ENCODE data around the gene PLEKHG3.

DNA sequence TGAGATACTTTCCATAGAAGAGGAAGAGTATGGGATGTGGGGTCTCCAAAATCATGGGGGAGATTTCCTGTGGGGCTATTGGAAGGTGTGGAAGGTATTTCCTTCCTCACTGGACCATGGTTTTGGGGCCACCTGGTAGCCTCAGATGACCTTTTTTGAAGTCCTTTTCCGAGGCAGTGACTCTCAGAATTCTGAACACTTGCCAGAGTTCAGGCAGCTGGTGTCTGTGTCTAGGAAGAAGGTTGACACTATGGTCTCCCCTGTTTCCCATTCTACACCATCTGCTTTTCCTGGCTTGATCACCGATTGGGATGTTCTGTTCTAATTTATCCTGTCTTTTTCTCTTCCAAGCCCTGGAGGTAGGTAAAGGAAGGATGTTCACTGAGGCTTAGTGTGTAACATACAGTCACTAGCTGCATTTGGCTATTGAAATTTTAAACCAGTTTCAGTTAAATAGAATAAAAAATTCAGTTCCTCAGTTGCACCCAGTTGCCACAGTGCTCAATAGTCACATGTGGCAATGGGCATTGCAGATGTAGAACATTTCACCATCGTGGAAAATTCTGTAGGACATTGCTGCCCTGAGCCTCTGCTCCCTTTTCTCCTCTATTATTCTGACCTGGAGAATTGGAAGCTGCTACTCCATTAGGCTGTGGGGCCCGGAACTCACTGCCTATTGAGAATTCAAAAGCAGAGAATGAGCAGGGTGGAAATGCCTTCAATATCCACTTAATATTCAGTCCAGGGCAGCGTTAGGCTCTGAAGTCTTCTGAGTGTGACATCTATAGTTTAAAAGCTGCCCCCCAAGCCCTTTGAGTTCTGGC, 11.0 kb upstream of the PLEKHG3 start:
- TF ChIP-seq, protein P1, sequence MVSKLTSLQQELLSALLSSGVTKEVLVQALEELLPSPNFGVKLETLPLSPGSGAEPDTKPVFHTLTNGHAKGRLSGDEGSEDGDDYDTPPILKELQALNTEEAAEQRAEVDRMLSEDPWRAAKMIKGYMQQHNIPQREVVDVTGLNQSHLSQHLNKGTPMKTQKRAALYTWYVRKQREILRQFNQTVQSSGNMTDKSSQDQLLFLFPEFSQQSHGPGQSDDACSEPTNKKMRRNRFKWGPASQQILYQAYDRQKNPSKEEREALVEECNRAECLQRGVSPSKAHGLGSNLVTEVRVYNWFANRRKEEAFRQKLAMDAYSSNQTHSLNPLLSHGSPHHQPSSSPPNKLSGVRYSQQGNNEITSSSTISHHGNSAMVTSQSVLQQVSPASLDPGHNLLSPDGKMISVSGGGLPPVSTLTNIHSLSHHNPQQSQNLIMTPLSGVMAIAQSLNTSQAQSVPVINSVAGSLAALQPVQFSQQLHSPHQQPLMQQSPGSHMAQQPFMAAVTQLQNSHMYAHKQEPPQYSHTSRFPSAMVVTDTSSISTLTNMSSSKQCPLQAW (CRISPR knock-in tag; IDR thresholded peaks at IDR 0.05) = no peak
- TF ChIP-seq TAF15 (IDR thresholded peaks at IDR 0.05; ENCODE audit: low read depth, low read length, poor library complexity, severe bottlenecking) (no peak), POLR2A (IDR thresholded peaks at IDR 0.05; ENCODE audit: insufficient read depth in 1 of 2, low read depth in 2 of 2, low read length in 2 of 2) (no peak), HIVEP1 (CRISPR knock-in tag; IDR thresholded peaks at IDR 0.05) (no peak), KLF16 (CRISPR knock-in tag; IDR thresholded peaks at IDR 0.05) (no peak), EP300 (IDR thresholded peaks at IDR 0.05; ENCODE audit: low read depth in 2 of 2, low read length in 2 of 2) (no peak), EP300 (CRISPR knock-in tag; IDR thresholded peaks at IDR 0.05; ENCODE audit: borderline replicate concordance) (no peak), ZBTB7B (CRISPR knock-in tag; IDR thresholded peaks at IDR 0.05) (no peak), PHF8 (CRISPR knock-in tag; IDR thresholded peaks at IDR 0.05) (no peak), POLR2AphosphoS5 (IDR thresholded peaks at IDR 0.05; ENCODE audit: low read depth, low read length) (no peak), KDM5B (CRISPR knock-in tag; IDR thresholded peaks at IDR 0.05; ENCODE audit: borderline replicate concordance) (no peak)
- TF ChIP-seq, protein P2, sequence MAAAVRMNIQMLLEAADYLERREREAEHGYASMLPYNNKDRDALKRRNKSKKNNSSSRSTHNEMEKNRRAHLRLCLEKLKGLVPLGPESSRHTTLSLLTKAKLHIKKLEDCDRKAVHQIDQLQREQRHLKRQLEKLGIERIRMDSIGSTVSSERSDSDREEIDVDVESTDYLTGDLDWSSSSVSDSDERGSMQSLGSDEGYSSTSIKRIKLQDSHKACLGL (CRISPR knock-in tag; IDR thresholded peaks at IDR 0.05) = no peak
